CD4-positive, alpha-beta T cell treated with Interleukin-1 beta for 1 hour (primary cell): ENCODE results near the gene FAM174C.

ENCODE experiments used
- DNase-seq, 2 donors: peaks; one replicate each; pipeline ENCODE4 v3.0.0-alpha.2; 2020 to 2022

FAM174C gene

GRCh38 chr19:1251330-1252220 lies 23.8 kb upstream of the FAM174C start:
- DNase-seq: peak; percentile 66 to 68

GRCh38 chr19:1252221-1252820 lies 23.0 kb upstream of the FAM174C start:
- peak; percentile 81 to 87 for DNase-seq

GRCh38 chr19:1252821-1253513 lies 22.4 kb upstream of the FAM174C start:
- DNase-seq: peak; percentile 83 to 88

- DNase-seq: no peak
These were observed 21.7 kb upstream of the FAM174C start for GRCh38 chr19:1253514-1254080.

GRCh38 chr19:1254081-1254527 lies 21.2 kb upstream of the FAM174C start:
- DNase-seq: no peak

- no peak for DNase-seq
These were observed 20.7 kb upstream of the FAM174C start for GRCh38 chr19:1254530-1255185.

GRCh38 chr19:1255186-1256161 lies 19.9 kb upstream of the FAM174C start:
- no peak for DNase-seq

- no peak for DNase-seq
These were observed 18.5 kb upstream of the FAM174C start for GRCh38 chr19:1256646-1257474.

GRCh38 chr19:1257475-1258162 lies 17.7 kb upstream of the FAM174C start:
- no peak for DNase-seq

- DNase-seq: no peak
These were observed 17.2 kb upstream of the FAM174C start for GRCh38 chr19:1258163-1258492.

GRCh38 chr19:1258707-1259205 lies 16.6 kb upstream of the FAM174C start:
- no peak for DNase-seq

GRCh38 chr19:1259206-1259875 lies 16.0 kb upstream of the FAM174C start:
- DNase-seq: peak; percentile 83 to 85

- DNase-seq: peak; percentile 74 to 81
These were observed 15.2 kb upstream of the FAM174C start for GRCh38 chr19:1259876-1260748.

GRCh38 chr19:1260749-1261537 lies 14.4 kb upstream of the FAM174C start:
- DNase-seq: peak; percentile 98 to 99

- DNase-seq: peak; percentile 56 to 62
These were observed 13.9 kb upstream of the FAM174C start for GRCh38 chr19:1261538-1261797.

GRCh38 chr19:1261798-1262622 lies 13.3 kb upstream of the FAM174C start:
- peak in 1 of 2 donors; percentile 64 for DNase-seq
